Middle frontal gyrus (tissue), 1 donor: Measurements from ENCODE around the gene COL5A1.

Experiments
- DNase-seq: peaks from one replicate; pipeline ENCODE4 v3.0.0-alpha.2; 2015; ENCODE audit warnings: low spot score; ENCODE audit errors: extremely low spot score

COL5A1 gene

DNA sequence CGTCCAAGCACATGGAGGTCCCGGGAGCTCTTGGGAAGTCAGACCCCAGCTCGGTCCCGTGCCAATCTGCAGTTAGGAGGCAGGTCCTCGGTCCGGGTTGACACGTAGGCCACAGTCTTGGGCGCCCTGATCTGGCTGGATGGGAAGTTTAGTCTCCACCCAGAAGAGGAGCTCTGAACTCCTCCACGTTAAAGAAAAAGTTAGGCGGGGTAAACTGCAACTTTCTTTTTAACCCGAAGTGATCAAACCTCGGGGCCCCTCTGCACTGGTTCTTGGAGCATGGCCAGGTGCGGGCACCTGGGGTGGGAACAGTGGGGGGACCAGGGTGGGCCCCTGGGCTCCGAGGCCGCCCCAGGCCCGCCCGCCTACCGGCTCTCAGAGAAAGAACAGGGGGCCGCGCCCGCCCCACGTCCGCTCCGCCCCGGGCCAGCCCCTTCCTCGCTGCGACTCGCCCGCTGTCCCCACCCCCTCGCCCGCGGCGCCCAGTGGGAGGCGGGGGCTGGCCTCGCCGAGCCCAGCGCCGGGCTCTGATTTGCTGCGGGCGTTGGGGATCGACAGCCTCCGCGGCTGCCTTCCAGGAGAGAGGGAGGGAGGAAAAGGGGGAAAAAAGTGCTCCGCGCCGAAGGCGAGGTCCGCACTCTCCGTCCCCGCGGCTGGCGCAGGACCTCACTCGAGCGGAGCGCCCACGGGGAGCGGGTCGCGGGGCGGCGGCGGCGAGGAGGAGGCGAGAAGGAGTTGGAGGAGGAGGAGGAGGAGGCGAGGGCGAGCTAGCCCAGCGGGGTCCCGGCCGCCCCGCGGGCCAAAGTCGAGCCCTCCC, at the start of gene COL5A1:
Gene COL5A1 (plus strand): TSS at position 631 of the 817 bp plus-strand sequence. CDS start 385 bp downstream, outside the sequence.
- no peak for DNase-seq

DNA sequence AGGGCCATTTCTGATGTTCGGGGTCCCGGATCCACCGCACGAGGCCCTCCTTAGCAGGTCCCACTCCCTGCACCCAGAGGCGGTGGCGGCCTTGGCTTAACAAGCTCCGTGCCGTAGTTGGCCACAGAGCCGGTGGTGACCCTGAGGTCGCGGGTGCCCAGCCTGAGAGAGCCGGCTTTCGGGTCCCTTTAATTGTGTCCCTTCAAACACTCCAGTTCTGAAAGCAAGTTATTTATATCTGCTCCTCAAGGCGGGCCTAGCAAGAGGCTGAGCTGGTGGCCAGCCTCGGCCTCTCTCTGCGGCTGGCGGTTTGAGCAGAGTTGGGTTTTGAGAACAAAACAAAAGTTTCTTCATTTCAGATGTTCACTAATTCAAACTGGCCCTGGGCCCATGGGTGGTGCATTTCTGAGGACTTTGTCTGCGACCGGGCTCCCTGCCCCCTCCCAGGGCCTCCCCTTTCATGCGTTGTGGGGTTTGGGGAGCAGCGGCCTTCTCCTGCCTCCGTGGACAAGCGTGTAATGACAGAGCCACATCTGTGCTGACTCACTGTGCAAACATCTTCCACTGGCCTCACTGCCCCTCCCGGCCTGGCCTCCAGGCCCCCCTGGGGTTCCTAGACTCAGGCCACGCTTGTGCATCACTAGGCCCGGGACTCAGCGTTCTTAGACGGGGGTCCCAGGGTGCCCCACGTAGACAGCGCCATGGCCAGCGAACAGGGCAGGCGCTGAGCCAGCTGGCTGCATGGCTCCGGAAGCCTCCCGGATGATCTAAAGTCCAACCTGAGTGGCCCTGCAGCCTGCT, 49.4 kb upstream of the COL5A1 start:
- no peak for DNase-seq

DNA sequence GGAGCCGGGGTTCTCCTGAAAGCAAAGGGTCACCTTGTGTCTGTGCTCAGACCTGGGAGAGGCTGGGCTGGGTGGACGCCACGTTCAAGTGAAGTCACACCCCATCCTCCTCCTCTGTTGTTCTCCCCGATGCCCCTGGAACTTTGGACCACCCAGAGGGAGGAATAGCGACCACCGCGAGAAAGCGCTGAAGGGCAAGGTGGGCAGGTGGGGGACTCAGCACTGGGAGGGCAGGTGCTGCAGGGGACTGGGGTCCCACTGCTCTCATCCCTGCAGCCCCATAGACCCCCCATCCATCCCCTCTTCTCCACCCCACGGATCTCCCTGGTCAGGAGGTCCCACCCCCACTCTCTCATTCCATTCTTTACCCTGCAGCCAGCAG, 48.8 kb upstream of the COL5A1 start:
- no peak for DNase-seq

DNA sequence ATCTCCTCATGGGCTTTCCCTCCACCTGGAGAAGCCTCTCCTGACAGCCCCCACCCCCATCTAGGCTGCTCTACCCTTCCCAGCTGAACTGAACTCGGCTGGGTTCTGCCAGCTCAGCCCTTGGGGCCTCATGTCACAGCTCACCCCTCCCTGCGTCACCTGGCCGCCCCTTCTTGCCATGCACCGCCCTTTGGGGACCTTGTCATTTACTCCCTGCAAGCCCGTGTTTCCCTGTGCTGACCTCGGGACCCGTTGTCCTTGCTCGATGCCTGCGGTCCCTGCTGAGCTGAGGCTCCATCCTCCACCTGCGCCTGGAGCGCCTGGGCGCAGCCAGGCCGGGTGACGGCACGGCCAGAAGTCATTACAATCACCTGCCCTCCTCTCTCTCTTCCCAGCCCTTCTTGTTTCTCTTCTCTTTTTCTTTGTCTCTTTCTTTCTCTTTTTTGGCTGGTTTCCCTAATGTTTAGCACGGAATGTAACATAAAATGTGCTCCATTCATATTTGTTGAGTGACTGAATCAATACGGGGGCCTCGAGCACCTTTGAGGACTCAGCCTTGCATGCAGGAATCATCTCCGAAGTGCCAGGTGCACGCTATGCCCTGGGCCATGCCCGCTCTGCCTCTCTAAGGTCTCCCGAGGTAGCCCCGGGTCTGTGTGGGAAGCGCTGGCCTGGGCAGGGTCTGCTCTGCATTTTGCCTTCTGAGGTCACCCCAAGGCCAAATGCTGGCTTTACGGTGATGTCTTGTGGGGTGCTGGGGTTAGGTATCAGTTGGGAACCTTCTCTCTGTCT, 48.1 kb upstream of the COL5A1 start:
- no peak for DNase-seq

DNA sequence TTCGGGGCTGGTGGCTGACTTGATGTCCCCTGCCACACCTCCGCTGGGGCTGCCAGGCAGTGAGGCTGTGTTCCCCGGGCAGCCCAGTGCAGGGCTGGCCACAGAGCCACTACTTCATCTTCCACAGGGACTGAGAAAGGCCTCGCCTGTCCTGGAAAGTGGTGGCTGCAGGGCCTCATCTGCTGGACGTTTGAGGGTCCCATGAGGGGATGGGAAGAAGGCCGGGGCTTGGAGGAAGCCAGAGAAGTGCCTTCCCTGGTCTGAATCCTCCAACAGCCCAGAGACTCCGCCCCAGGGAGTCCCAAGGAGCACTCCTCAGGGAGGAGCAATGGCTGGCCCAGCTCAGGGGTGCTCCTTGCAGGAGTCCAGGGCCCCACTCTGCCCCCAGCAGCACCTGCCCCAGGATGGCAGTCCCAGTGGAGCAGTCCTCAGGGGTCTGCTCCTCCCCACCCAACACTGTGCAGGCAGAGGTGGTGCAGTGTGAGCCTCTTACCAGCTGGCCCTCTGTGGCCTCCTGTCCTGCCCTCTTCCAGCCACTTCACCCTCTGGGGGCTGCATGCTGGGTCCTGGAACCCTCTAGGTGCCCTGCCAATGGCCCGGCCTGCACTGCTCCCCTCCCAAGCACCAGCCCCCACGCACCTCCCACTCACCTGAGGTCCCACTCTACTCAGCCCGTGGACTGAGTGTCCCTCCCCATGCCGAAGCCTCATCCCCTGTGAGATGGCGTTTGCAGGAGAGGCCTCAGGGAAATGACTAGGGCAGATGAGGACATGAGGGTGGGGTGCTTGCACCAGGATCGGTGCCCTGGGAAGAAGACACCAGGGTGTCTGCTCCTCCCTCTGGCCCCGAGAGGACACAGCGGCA, 47.3 kb upstream of the COL5A1 start:
- no peak for DNase-seq

DNA sequence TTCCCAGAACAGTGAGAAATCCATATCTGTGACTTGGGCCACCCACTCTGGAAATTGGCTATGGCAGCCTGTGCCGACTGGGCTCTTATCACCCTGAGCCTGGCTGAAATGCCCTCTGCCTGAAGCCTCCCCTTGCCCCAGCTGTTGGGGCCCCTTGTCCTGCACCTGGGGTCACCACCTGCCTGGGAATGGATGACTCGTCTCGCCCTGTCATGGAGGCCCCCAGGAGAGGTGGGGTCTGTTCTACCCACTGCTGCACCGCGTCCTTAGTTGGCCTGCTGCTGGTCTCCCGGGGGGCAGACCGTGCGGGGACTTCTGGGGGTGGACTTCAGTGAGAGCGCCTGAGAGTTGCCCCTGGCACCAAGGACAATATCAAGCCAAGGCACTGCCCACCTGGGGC, 46.6 kb upstream of the COL5A1 start:
- DNase-seq = no peak

DNA sequence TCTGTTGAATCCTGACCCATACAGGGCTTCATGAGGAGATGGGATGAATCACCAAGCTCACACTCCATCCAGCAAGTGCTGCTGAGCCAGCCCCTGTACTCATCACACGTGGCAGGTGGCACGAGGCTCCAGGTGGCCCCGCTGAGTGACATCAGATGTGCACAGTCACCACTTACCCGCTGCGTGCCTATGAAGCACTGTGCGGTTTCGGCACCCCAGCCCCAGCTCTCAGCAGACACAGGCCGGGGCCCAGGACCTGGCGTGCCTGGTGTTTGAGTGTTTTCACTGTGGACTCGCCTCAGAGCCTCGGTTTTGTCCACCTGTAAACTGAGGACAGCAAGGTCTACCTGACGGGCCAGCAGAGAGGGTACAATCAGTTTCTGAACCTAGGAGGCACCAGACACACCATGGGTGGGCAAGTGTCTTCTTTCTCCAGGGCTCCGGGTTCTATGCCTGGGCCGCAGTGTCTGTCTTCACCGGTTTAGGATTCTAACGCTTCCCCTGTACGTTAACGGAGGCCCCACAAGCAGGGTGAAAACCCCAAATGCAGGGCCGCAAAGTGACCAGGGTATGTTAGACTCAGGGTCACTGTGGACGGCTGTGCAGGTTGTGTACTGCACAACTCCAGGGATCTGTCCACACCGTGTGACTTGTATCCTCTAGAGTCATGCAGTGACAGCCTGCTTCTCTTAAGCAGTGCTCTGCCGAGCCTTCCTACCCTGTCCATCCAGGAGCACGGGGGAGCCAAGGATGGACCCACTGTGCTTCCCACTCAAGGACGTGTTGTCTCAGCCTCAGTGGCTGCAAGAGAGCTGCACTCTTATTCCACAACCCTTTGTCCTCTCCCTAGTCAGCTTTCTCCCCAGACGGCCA, 44.3 kb upstream of the COL5A1 start:
- no peak for DNase-seq

DNA sequence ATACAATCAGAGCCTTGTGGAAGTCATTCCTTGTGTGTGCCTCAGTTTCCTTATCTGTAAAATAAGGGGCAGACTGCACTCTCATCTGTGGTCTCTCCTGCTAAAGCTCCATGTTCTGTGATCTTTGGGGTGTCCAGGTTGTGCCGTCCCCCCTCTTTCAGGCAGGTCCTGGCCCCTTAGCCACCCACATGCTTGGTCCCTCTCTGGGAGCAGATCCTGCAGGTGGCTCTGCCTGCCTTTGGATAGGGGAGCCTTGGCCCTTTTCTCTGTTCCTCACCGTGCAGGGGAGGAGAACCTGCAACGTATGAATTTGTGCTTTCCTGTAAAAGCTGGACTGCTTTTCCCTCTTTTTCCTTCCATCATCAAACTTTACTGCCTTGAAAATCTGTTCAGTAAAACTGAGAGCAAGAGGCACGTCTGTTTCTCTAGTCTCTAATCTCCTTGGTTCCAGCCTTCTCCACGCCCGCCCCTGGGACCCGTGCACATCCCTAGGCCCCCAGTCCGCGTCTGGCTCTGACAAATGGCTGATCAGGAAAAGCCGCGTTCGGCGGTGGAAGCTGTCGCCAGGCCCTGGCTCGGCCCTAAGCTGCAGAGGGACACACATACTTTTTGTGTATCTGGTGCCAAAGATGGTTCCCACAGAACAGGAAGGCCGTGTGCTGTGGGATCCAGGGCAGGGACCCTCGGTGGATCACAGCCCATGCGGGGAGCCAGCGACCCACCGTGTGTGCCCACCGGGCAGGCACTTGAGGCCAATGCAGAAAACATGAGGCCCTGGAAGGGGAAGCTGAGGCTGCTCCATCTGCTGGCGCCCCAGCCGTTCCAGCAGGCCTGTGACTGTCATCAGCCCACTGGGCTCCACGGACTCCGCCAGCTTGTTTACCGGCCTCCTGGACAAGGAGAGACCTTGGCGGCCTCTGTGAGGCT, 43.4 kb upstream of the COL5A1 start:
- no peak for DNase-seq

DNA sequence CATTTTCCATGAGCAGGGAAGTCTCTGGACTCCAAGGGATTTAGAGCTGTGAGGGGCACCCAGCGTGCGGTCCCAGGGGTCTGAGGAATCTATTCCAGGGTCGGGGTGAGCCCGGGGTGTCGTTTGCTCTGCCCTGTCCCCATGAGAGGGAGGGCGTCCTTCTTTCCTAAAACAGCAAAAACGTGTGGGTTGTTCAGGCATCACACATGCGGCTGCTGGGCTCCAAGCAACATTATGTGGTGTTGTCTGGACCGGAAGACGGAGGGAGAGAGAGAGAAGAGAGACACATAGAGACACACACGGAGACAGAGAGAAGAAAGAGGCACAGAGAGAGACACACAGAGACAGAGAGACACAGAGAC, 42.7 kb upstream of the COL5A1 start:
- no peak for DNase-seq

DNA sequence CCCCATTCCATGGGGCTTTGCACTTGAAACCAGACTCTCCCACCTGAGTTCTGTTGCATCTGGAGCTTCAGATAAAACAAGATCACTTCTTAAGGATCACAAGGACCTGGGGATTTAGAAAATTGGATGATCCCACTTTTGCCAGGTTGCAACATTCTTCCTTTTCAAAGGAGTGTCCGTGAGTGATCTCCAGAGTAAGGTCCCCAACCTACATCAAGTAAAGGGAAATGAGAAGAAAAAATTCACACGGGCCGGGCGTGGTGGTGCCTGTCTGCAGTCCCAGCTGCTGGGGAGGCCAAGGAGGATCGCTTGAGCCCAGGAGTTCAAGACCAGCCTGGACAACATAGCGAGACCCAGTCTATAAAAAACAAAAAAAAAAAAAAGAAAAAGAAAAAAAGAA, 41.2 kb upstream of the COL5A1 start:
- DNase-seq = no peak

DNA sequence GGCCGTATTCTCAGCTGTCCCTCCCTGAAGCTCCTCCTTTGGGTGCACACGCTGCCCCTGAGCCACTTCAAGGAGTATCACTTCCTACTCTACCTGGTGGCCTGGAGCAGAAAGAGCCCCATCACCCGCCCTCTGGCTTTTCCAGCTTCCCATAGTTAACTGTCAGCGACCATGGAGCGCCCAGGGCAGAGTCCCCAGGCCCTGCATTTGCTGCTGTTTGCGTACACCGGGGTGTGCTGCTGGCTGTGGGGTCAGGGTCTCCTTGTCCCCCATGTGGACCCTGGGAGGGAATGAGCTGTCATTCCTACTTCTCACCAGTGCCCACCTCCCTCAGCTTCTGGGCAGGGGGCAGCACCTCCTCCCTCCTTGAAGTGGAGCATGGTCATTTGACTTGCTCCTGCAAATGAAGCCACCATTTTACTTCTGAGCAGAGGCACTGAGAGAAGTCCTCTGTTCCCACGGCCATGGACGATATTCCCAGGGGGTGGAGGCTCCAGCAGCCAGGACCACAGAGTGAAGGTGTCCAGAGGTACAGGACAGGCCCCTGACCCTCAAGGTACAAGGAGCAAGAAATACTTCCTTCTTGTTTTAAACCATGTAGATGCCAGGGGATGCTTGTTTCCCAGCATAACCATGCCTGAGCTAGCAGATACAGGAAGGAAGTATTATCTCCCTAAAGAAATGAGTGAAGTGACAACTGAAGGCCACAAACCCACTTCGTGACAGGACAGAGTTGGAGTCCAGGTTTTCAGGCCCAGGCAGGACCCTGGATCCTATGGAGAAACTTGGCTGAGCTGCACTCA, 40.6 kb upstream of the COL5A1 start:
- DNase-seq = no peak

DNA sequence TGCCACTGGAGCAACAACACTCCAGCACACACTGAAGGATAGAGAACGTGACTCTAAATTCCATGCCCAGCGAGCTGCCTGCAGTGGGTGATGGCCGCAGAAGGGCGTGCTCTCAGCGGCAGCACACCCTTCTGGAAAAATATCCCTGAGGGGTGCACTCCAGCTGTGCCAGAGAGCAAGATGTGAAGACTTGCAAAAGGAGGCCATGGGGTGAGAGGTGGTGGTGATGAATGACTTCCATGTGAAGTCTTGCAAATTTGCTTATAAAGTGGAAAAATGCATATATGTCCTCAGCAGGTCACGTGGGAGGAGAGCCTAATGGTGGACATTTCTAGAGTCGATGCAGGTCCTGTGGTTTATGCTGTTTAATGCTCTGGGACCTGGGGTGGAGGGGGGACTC, 39.8 kb upstream of the COL5A1 start:
- DNase-seq = no peak

DNA sequence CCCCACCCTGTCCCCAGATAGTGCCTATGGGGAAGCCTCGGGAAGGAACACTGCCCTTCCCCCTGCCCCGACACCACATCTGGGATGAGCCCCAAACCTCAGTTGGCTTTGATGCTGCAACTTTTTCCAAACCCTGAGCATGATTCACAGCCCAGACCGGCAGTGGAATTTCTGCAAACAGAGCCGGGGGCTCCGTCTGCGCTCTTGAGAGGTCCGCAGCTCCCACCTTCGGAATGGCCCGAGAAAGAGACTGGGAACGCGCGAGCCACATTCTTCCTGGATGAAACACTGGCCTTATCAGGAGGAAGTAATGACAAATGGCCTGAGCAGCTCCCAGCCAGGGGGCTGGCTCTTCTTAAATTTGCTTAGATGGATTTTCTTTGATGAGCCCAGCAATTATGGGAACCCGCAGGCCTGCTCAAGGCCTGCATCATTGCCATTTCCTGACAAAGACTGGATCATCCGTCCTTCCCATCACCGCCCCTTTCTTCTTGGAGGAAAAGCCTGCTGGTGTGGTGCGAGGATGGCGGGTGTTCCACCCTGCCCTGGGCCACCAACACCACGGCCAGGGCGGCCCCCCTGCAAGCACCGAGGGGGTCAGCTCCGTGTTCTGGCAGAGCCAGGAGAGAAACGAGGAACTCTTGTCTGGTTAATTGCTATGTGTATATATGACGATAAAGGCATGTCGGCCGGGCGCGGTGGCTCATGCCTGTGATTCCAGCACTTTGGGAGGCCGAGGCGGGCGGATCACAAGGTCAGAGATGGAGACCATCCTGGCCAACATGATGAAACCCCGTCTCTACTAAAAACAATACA, 38.8 kb upstream of the COL5A1 start:
- DNase-seq = no peak

DNA sequence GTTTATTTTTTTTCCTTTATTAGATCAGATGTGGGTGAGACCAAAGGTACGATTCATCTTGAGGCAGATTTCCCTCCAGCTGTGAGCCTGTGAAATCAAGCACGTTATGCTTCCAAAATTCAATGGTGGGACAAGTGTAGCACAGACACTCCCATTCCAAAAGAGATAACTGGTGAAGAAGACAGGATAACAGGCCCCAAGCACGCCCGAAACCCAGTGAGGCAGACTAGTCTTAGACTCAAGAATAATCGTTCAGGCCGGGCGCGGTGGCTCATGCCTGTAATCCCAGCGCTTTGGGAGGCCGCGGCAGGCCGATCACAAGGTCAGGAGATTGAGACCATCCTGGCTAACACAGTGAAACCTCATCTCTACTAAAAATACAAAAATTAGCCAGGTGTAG, 36.8 kb upstream of the COL5A1 start:
- DNase-seq = no peak

DNA sequence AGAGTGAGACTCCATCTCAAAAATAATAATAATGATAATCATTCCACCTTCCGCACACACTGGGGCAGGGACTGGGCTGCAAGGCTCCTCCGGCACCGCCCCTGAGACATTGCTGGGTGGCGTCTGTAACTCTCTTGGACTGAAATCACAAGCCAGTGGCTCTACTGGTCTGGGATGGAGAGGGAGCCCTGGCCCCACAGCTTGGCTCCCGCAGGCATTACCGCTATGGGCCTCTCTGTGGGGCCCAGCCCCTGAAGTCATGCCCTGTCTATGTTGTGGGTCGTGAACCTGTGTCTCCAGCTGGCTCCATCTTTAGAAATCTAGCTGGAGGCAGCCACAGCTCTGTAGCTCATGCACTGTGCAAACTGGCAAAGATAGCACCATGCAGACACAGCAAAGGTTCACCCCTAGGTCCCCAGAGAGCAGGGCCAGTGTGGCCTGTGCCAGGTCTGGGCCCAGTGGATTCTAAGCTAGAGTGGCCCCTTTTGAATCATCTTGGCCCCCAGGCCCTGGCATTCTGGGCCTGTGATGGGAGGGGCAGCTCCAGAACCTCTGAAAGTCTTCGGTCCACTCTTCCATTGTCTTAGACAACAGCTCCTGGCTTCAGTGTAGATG, 36.1 kb upstream of the COL5A1 start:
- no peak for DNase-seq

DNA sequence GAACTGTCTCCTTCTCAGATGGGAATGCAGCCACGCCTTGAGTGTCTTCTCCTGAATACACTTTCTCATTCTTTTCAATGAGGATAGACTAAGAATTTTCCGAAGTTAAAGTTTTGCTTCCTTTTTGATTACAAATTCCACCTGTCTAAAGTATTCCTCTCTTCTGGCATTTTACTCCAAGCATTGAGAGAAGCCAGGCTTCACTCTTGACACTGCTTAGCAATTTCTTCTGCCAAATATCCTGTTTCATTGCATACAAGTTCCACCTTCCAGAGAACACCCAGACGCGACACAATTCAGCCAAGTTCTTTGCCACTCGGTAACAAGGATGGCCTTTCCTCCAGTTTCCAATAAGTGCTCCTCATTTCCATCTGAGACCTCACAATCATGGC, 35.6 kb upstream of the COL5A1 start:
- DNase-seq = no peak
